ENCODE measurements around the gene TCERG1.

GRCh38 chr5:146427619-146427997 is 19.5 kb upstream of the TCERG1 start:
- no peak for TF ChIP-seq PKNOX1 (IDR thresholded peaks at IDR 0.05)
- TF ChIP-seq L3MBTL2 (conservative IDR thresholded peaks at IDR 0.05) = no peak
- no peak for TF ChIP-seq FOXM1 (IDR thresholded peaks at IDR 0.05; ENCODE audit: borderline replicate concordance)
- no peak for TF ChIP-seq LEF1 (IDR thresholded peaks at IDR 0.05; ENCODE audit: borderline replicate concordance)
- TF ChIP-seq SP1 (IDR thresholded peaks at IDR 0.05) = no peak
- no peak for TF ChIP-seq CTBP1 (IDR thresholded peaks at IDR 0.05; ENCODE audit: borderline replicate concordance)
- TF ChIP-seq SUZ12 (IDR thresholded peaks at IDR 0.05) = no peak
- TF ChIP-seq TARDBP (IDR thresholded peaks at IDR 0.05) = no peak
- no peak for TF ChIP-seq FOXK2 (IDR thresholded peaks at IDR 0.05)
- TF ChIP-seq HDGF (IDR thresholded peaks at IDR 0.05; ENCODE audit: borderline replicate concordance) = no peak
- TF ChIP-seq BHLHE40 (IDR thresholded peaks at IDR 0.05; ENCODE audit: borderline replicate concordance) = no peak
- TF ChIP-seq ELF4 (IDR thresholded peaks at IDR 0.05) = no peak
- no peak for TF ChIP-seq ZNF384 (IDR thresholded peaks at IDR 0.05)
- TF ChIP-seq ARNT (IDR thresholded peaks at IDR 0.05) = no peak
